ENCODE measurements around the gene VPS37B.

Gene VPS37B

GRCh38 chr12:122852336-122853275 is 43.3 kb downstream of the VPS37B start:
- DNase-seq (ENCODE audit: low read depth in 3 of 3) = no peak

- DNase-seq (ENCODE audit: low read depth in 3 of 3) = no peak
Measured at GRCh38 chr12:122851820-122852219, 44.1 kb downstream of the VPS37B start.

GRCh38 chr12:122850695-122851350 is 45.1 kb downstream of the VPS37B start:
- no peak for DNase-seq (ENCODE audit: low read depth in 3 of 3)

DNA sequence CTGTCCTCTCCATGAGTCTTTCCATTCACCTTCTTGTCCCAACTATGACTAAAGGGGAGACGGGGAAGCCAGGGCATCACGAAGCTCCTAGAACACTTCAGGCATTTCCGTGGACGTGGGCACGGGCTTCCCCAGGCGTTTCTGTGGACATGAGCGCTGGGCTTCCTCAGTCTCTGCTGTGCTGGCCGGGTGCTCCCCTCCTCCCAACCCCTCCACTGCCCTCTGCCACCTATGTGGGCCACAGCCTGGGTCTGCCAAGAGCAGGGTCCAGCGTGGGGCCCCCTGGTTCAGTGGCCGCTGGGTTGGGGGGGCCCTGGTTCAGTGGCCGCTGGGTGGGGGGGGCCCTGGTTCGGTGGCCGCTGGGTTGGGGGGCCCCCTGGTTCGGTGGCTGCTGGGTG is 45.9 kb downstream of the VPS37B start:
- no peak for DNase-seq (ENCODE audit: low read depth in 3 of 3)

GRCh38 chr12:122849352-122850047 is 46.4 kb downstream of the VPS37B start:
- DNase-seq (ENCODE audit: low read depth in 3 of 3) = no peak

GRCh38 chr12:122848471-122849351 is 47.2 kb downstream of the VPS37B start:
- no peak for DNase-seq (ENCODE audit: low read depth in 3 of 3)

- no peak for DNase-seq (ENCODE audit: low read depth in 3 of 3)
Measured at GRCh38 chr12:122847921-122848421, 48.0 kb downstream of the VPS37B start.

GRCh38 chr12:122847516-122847836 is 48.4 kb downstream of the VPS37B start:
- no peak for DNase-seq (ENCODE audit: low read depth in 3 of 3)

DNA sequence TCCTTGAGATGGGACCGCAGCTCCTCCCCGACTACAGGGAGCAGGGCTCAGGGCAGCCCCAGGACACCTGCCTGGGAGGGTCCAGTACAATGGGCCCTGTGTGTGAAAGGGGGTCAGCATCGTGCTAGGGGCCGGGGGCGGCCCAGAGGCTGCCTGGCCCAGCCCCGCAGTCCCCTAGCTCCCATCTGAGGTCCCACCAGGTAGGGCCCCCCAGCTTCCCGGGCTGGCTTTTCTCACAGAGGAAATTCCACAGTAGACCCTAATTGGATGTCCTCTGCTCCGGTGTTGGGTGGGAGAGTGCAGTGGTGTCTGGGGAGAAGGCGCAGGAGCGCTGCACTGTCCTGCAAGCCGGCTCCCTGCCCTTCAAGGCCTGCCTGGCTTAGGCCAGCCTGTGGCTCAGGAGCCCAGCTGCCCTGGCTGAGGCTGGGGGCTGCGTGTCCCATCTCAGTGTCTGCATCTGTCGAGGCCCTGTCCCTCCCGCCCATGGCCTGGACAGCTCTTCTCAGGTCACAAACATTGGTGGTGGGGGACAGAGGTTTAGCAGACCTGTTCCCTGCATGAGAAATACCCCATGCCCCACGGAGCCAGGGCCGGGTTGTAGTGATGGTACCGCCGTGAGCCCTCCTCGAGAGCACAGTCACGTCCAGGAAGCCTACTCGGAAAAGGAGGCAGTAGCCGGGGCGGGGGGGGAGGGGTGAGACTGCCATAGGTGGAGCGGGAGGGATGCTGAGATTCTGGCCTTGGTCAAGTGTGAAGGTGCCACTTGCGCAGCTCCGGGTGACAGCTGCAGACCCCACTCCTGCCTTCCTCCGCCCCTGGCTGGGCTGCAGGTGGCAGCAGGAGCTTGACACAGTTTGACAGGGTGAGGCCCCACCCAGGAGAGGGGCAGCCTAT is 49.1 kb downstream of the VPS37B start:
- DNase-seq (ENCODE audit: low read depth in 3 of 3) = no peak

DNA sequence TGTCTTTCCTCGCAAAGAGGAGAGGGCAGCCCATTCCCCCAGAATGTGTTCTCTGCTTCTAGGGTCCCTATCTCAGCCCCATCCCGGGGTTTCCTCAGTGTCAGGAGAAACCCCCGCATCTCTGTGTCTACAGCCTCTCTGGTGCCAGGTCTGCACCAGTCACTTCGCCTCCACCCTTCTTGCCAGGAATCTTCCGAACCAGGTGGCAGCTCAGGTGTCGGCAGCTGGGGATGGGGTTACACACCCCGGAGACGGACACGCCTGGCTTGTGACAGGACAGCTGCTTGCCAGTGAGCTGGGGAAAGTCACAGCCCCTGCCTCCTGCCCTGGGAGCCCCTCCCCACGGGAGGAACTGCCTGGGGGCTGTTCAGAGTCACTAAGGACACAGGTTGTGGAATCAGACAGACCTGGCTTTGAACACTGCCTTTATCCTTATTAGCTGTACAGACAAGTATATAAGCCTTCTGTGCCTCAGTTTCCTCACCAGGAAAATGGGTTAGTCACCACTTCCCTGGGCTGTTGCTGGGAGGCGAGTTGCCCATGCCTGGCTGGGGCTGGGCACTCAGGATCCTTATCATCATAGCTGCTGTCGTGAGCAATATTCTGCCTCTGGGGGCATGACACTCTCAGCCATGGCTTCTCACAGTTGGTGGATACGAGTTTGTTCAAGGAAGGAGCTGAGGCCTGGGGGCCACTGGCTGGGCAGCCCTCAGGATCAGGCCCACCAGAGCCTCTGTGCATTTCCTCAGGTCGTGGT is 49.9 kb downstream of the VPS37B start:
- DNase-seq (ENCODE audit: low read depth in 3 of 3) = no peak

DNA sequence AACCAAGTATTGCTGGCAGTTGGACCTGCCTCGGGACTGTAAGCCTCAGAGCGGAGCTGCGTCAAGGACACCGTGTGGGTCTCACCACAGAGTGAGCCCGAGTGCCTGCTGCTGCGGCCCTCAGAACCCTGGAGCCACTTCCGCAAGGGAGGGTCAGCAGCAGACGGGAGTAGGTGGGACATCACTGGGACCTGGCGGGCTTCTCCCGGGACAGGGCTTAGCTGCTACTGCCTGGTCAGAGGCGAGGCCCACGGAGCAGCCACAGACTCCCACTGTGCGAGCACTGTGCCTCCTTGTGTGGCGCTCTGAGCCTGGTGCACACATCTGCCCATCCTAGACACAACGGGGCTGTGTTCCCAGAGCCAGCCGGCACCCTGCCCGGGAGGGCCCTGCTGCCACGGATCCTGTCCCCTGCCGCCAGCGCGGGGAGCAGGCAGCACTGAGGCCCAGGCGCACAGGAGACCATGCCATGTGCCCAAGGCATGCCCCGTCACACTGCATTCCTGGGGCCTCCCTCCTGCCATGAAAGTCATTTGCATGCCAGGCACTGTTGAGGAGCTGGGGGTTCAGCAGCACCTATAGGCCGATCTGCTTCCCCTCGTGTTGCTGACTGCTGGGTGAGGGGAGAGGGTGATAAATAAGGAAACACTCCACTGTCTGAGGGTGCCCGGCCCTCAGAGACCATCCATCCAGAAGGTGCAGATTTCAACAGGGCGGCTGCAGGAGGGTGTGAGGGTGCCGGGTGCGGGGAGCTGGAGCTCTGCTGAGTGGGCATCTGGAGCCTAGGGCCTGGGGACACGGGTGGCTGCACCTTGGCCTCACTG is 50.7 kb downstream of the VPS37B start:
- DNase-seq (ENCODE audit: low read depth in 3 of 3) = no peak

DNA sequence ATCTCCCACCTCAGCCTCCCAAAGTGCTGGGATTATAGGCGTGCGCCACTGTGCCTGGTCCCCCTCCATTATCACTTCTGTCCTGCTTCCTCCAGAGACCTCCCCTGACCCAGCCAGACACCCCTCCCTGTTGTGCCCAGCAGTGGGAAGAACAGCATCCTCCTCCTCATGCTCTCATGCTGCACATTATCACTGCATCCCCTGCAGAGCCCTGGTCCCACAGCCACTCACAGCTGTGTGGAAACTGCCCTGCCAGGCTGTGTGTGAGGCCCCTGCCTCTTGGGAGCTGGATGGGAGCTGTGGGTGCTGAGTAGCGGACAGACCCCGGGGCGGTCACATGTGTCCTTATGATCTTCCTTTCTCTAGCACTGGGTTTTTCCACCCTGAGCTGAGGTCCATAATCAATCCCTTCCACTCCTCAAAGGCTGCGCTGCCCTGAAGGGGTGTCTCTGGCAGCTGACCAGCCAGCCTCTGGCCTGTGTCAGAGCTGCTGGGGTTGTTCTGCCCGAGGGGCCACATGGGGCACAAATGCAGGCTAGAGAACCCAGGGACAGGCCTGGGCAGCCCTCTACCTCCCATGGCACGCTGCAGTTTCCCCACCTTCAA is 51.5 kb downstream of the VPS37B start:
- no peak for DNase-seq (ENCODE audit: low read depth in 3 of 3)

DNA sequence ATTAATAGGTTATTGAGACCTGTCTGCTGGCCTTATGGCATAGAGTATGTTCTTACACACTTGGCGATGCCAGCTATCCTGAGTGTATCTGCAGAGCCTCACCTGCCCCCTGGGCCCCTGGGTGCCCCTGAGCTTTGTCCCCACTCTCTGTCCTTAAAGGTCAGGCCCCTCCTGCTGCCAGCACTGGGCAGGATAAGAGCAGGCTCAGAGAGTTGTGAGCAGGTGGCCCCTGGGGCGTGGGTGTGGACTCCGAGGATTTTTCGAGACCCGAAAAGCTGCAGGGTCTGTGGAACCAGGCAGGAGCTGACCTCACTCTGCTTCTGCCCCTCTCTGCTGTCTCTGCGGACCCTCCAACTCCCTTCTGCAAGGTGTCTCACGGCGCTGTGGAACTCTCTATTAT is 52.5 kb downstream of the VPS37B start:
- DNase-seq (ENCODE audit: low read depth in 3 of 3) = no peak

DNA sequence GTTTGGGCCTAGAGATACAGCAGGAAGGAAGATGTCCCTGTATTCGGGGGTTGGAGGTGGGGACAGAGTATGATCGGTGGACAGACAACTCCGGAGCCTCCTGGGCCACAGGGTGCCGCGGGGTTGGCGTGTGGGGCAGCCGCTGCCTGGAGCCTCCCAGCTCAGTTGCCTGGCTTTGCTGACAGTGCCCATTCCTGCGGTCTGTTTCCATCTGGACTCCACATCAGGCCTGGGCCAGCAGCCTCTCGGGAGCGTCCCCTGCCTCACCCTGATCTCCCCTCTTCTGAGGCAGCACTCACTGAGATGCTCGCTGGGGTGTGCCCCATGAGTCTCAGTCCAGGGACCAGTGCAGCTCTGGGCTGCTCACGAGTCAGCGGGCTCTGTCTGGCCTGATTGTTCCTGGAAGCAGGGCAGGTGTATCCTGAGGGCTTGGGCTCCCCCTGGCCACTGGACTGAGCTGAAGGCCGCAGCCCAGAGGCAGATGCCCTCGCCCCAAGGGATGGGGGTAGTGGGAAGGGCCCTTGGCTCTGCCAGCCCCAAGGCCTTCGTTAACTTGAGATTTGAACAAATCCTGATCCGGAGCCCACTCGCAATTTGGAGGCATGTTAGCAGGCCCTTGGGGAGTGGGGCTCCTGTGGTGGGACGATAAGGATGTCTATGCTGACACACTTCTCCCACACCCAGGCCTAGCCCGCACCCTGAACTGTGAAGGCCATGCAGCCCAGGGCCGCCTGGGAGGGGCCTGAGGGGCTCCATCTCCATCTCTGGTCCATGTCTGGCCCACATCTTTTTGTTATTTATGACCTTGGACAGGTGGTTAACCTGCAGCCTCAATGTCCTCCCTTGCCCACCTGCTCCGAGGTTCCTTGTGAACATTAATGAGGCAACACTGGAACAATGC is 53.2 kb downstream of the VPS37B start:
- no peak for DNase-seq (ENCODE audit: low read depth in 3 of 3)

GRCh38 chr12:122841544-122842321 is 54.2 kb downstream of the VPS37B start:
- no peak for DNase-seq (ENCODE audit: low read depth in 3 of 3)

Measured in stimulated activated CD4-positive, alpha-beta T cell treated with anti-CD3 and anti-CD28 coated beads, TNF-alpha, amount 100 ng/mL, for 48 hours (primary cell).